Fibroblast of lung (primary cell): ENCODE data around the gene SPDYE17. TPM values are rescaled to one million over a fixed set of nuclear protein-coding genes. Genes with fewer than 3 reads are reported as not detected.

Experiments used
- polyA plus RNA-seq, 2 donors: library from polyadenylated mRNA; depleted of rRNA in 1 of 2; stranded (reverse) in 1 of 2; unstranded in 1 of 2; fragments of >200 nt; gene quantifications; 2 replicates each; pipeline ENCODE4 v1.2.1, GENCODE V29; 2011 to 2012; ENCODE audit warnings: missing spikeins in 1 of 2
- total RNA-seq: library from RNA; depleted of rRNA; stranded (reverse); fragments of >200 nt; gene quantifications from 2 replicates; pipeline ENCODE4 v1.2.1, GENCODE V29; 2014

The SPDYE17 gene
- total and polyA plus RNA-seq, 2 donors (not counting 1 experiment from before 2014, with no cell fraction given), result not detected

Other genes starting within 250 kb of the SPDYE17 start
- gene SPDYE18, start 30.2 kb upstream of the SPDYE17 start, total RNA-seq, result 0.50 and 0.51 TPM in 2 replicates
- 0.07 and 0.11 TPM in 2 replicates for gene SPDYE18, start 30.2 kb upstream of the SPDYE17 start, polyA plus RNA-seq
- 2.8 and 3.6 TPM in 2 replicates for gene CCDC146, start 90.3 kb upstream of the SPDYE17 start, total RNA-seq
- gene CCDC146, start 90.3 kb upstream of the SPDYE17 start, polyA plus RNA-seq, result 1.2 and 1.6 TPM in 2 replicates
- gene FGL2, start 167.5 kb upstream of the SPDYE17 start, total RNA-seq, result 6.2 and 97.6 TPM in 2 replicates
- gene FGL2, start 167.5 kb upstream of the SPDYE17 start, polyA plus RNA-seq, result 4.9 and 15.6 TPM in 2 replicates